Astrocyte of the spinal cord (primary cell): Measurements from ENCODE around the gene MYOZ3.

ENCODE experiments used
- DNase-seq: peaks from one replicate; pipeline ENCODE4 v3.0.0; 2011; ENCODE audit warnings: low read depth, low spot score
- H3K4me3 ChIP-seq: 2 replicates; pipeline ENCODE4 v1.5.1; 2011; ENCODE audit warnings: low read depth, mild to moderate bottlenecking, low read length, moderate library complexity
- CTCF ChIP-seq: IDR thresholded peaks from 2 replicates; pipeline ENCODE4 v1.5.1; 2012; ENCODE audit warnings: low read depth, mild to moderate bottlenecking, low read length, inconsistent platforms
- in situ Hi-C: cut with HindIII; loops from 2 replicates; pipeline ENCODE4 v1.10.0; 2017; ENCODE audit warnings: low sequenced_read_pairs

MYOZ3 gene

DNA sequence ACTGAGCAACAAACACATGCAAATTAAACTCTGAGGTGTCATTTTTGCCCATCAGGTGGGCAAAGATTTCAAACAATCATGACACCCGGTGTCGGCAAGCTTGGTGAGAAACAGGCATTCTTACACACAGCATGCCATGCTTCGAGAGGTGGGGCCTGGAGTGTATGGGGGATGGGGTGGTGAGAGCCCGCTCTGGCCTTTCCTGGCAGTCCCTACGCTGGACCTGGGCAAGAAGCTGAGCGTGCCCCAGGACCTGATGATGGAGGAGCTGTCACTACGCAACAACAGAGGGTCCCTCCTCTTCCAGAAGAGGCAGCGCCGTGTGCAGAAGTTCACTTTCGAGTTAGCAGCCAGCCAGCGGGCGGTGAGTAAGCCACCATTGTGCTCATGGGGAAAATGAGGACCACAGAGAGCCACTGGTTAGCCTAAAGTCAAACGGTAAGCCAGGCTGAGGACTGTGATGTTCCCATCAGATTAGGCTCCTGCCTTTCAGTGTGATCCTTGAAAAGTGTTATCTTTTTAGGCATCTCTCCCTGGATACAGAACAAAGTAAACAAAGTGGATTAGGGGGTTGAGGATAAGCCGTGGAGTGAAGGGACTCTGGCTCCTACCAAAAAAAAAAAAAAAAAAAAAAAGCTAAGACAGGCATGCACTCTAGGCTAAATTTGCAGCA is 9.4 kb downstream of the MYOZ3 start:
- in situ Hi-C loops: no loop called here

DNA sequence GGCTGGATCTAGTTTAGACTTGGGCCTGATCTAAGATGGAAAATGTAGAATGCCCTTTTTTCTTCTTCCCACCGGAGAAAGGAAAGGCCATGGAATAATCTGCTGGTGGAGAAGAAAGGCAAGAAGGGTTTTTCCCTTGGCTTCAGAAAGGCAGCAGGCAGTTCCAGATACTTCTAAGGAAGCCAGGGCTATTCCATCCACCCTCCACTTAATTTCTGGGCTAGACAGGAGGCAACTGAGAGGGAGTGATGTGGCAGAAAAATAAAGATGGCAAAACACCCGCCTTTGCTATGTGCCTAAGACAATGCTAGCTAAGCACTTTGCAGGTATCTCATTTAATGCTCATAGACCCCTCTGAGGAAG is 9.9 kb downstream of the MYOZ3 start:
- H3K4me3 ChIP-seq: no peak overlapping the region
- no peak for DNase-seq
- TF ChIP-seq CTCF: no peak
- in situ Hi-C loops: no loop called here

More for the DNA sequence above, 9.4 kb downstream of the MYOZ3 start:
- no peak overlapping the region for H3K4me3 ChIP-seq
- no peak for TF ChIP-seq CTCF
- DNase-seq: no peak

DNA sequence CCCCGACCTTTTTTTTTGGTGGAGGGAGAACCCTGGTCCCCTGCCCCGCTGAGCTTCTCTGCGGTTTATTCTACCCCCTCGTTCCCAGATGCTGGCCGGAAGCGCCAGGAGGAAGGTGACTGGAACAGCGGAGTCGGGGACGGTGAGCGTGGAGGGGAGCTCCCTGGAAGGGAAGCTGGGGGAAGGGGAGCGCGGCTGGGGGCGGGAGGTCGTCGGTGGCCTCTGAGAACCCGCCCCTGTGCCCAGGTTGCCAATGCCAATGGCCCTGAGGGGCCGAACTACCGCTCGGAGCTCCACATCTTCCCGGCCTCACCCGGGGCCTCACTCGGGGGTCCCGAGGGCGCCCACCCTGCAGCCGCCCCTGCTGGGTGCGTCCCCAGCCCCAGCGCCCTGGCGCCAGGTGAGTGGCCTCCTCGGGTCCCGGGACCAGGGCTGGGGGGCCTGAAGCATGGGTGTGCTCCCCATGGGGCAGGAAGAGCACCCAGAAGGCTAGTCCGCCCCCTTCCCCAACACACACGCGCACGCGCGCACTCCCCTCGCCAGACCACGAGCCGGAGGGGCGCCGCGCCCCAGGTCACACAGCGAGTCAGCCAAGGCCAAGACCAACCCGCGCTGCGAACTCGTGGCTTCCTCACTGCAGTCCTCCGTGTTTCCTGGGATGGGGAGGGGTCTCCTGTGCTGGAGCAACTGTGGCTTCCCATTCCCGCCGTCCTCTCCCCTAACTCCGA is 10.6 kb downstream of the MYOZ3 start:
- H3K4me3 ChIP-seq: peak overlapping the region; percentile 51
- TF ChIP-seq CTCF: no peak
- in situ Hi-C loops: no loop called here
- no peak for DNase-seq

GRCh38 chr5:150672237-150672883 is 11.3 kb downstream of the MYOZ3 start:
- DNase-seq: peak; percentile 17
- no peak for TF ChIP-seq CTCF
- H3K4me3 ChIP-seq: peak overlapping the region; percentile 51
- in situ Hi-C loops: no loop called here

DNA sequence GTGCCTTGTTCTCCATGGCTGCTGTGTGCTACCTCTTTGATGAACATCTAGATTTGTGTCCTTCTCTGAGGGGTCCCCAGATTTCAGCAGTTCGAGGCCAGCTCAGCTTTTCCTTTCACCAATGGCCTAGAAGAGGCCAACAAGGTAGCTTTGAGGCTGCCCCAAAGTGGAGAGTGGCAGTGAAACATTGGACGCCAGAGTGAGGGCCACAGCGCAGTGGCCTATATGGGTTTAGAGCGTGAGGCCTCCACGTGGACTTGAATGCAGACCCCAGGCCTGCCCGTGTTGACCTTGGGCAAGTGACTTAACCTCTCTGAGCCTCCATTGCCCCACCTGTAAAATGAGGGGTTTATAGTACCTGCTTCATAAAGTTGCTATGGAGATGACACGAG is 11.8 kb downstream of the MYOZ3 start:
- no peak for DNase-seq
- TF ChIP-seq CTCF: no peak
- H3K4me3 ChIP-seq: peak overlapping the region; percentile 51
- in situ Hi-C loops: no loop called here

GRCh38 chr5:150674341-150674821 is 13.3 kb downstream of the MYOZ3 start:
- in situ Hi-C loops: no loop called here
- peak; percentile 14 for TF ChIP-seq CTCF
- H3K4me3 ChIP-seq: no peak overlapping the region
- DNase-seq: no peak
